Adrenal gland (tissue), 5 donors: ENCODE measurements around the gene A4GALT.

ENCODE experiments used
- CTCF ChIP-seq, 6 experiments: fragments of 450-650 bp in 4 of 6; fragments of 200-600 bp in 2 of 6; sonication (generic) in 1 of 6; IDR thresholded peaks; 1 replicate in 5 of 6; 2 replicates in 1 of 6; pipeline versions ENCODE4 v1.5.1 to v1.8.0; 2016 to 2021; ENCODE audit warnings: antibody characterized with exemption in 6 of 6, mild to moderate bottlenecking in 2 of 6, moderate library complexity in 1 of 6
- POLR2A ChIP-seq, 2 donors: fragments of 450-650 bp; IDR thresholded peaks; one replicate each; pipeline ENCODE4 v1.6.1; 2017; ENCODE audit warnings: antibody characterized with exemption in 2 of 2, mild to moderate bottlenecking in 2 of 2, moderate library complexity in 1 of 2
- donor health status: DM: no; HTN: no; CAD: no.

DNA sequence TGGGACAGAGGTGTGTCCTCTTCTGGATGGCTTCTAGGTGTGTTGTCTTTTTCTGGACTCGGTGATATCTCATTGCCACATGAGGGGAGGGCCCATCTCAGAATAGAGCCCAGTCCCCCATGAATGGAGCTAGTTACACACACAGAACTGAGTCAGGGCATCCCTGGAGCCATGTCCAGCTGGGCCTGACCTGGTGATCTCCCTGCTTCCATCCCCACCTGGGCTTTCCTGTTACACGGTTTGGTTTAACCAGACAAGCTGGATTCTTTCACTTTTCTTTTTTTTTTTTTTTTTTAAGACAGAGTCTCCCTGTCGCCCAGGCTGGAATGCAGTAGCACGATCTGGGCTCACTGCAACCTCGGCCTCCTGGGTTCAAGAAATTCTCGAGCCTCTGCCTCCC, 6.1 kb upstream of the A4GALT start:
- TF ChIP-seq POLR2A (IDR thresholded peaks at IDR 0.05) (no peak), CTCF (IDR thresholded peaks at IDR 0.05) (no peak)
